ENCODE data around the gene IL18BP. TPM values are rescaled to one million over a fixed set of nuclear protein-coding genes. Genes with fewer than 3 reads are reported as not detected.

The IL18BP gene
- total RNA-seq, 2 experiments from 2014 or later, result 4.2 to 12.4 TPM

DNA sequence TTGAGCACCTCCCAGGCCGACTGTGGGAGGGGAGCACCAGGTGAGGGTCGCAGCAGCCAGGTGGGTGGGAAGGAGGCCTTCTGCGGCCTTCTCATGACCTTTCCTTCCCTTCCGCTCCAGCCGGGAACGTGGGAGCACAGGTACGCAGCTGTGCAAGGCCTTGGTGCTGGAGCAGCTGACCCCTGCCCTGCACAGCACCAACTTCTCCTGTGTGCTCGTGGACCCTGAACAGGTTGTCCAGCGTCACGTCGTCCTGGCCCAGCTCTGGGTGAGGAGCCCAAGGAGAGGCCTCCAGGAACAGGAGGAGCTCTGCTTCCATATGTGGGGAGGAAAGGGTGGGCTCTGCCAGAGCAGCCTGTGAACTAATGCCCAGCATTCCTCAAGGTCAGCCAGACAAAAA lies 2.6 kb downstream of the IL18BP start:
- Histone ChIP-seq H3K36me3 (ENCODE audit: insufficient read depth, low read length) (peaks cover 56% of the 10 kb centered on the region), H3K4me2 (ENCODE audit: low read length) (no peak overlapping the region), H3K9me3 (ENCODE audit: low read length) (no peaks in the 10 kb centered on the region), H4K20me1 (ENCODE audit: insufficient read depth, low read length) (no peaks in the 10 kb centered on the region), H3K4me1 (ENCODE audit: insufficient read depth, low read length, poor library complexity, severe bottlenecking) (peaks cover 17% of the 10 kb centered on the region), H2AFZ (ENCODE audit: low read length) (no peak overlapping the region), H3K4me3 (ENCODE audit: low read depth, low read length, poor library complexity, severe bottlenecking) (no peak overlapping the region), H3K27ac (ENCODE audit: low read depth, low read length, poor library complexity, severe bottlenecking) (no peak overlapping the region), H3K9me2 (ENCODE audit: insufficient read depth, low read length) (no peaks in the 10 kb centered on the region), H3K79me2 (ENCODE audit: insufficient read depth, low read depth, low read length) (no peaks in the 10 kb centered on the region)
- no TSS peak for BruUV-seq (replicated peaks)
- intact Hi-C loops (cut with micrococcal nuclease; ENCODE audit: unreplicated experiment), result no loop called here
- POLR2A ChIA-PET, result no interaction called here
- no peak for DNase-seq (ENCODE audit: low spot score)
- CTCF ChIA-PET (ENCODE audit: unreplicated experiment), result no interaction called here
- TF ChIP-seq, protein P1, sequence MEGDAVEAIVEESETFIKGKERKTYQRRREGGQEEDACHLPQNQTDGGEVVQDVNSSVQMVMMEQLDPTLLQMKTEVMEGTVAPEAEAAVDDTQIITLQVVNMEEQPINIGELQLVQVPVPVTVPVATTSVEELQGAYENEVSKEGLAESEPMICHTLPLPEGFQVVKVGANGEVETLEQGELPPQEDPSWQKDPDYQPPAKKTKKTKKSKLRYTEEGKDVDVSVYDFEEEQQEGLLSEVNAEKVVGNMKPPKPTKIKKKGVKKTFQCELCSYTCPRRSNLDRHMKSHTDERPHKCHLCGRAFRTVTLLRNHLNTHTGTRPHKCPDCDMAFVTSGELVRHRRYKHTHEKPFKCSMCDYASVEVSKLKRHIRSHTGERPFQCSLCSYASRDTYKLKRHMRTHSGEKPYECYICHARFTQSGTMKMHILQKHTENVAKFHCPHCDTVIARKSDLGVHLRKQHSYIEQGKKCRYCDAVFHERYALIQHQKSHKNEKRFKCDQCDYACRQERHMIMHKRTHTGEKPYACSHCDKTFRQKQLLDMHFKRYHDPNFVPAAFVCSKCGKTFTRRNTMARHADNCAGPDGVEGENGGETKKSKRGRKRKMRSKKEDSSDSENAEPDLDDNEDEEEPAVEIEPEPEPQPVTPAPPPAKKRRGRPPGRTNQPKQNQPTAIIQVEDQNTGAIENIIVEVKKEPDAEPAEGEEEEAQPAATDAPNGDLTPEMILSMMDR (conservative IDR thresholded peaks at IDR 0.05; ENCODE audit: low read length), result no peak
- no peak for TF ChIP-seq EZH2phosphoT487 (IDR thresholded peaks at IDR 0.05; ENCODE audit: borderline replicate concordance, low read depth, low read length)

GRCh38 chr11:72001834-72002591 lies 3.3 kb downstream of the IL18BP start:
- H3K9me3 ChIP-seq (ENCODE audit: low read length), result no peaks in the 10 kb centered on the region
- no peak overlapping the region for H2AFZ ChIP-seq (ENCODE audit: low read length)
- H3K4me2 ChIP-seq (ENCODE audit: low read length), result no peak overlapping the region
- ChIA-PET POLR2A (no interaction called here), CTCF (ENCODE audit: unreplicated experiment) (interaction anchor here (0.6 kb wide), 1 partner anchor 11 kb away, joined by 3 read pairs; no protein-coding TSS in a partner anchor)
- no peak overlapping the region for H3K27ac ChIP-seq (ENCODE audit: low read depth, low read length, poor library complexity, severe bottlenecking)
- no peaks in the 10 kb centered on the region for H3K79me2 ChIP-seq (ENCODE audit: insufficient read depth, low read depth, low read length)
- H3K36me3 ChIP-seq (ENCODE audit: insufficient read depth, low read length), result peaks cover 64% of the 10 kb centered on the region
- TF ChIP-seq EZH2phosphoT487 (IDR thresholded peaks at IDR 0.05; ENCODE audit: borderline replicate concordance, low read depth, low read length), result no peak
- TF ChIP-seq, protein P1 (conservative IDR thresholded peaks at IDR 0.05; ENCODE audit: low read length), result no peak
- H4K20me1 ChIP-seq (ENCODE audit: insufficient read depth, low read length), result no peaks in the 10 kb centered on the region
- no peak for DNase-seq (ENCODE audit: low spot score)
- H3K4me1 ChIP-seq (ENCODE audit: insufficient read depth, low read length, poor library complexity, severe bottlenecking), result peaks cover 17% of the 10 kb centered on the region
- no peaks in the 10 kb centered on the region for H3K9me2 ChIP-seq (ENCODE audit: insufficient read depth, low read length)
- no TSS peak for BruUV-seq (replicated peaks)
- intact Hi-C loops (cut with micrococcal nuclease; ENCODE audit: unreplicated experiment), result no loop called here
- no peak overlapping the region for H3K4me3 ChIP-seq (ENCODE audit: low read depth, low read length, poor library complexity, severe bottlenecking)

Data from OCI-LY7 (cell line).